Cardiac muscle cell (in vitro differentiated cells and primary cell): Measurements from ENCODE around the gene SRSF3. TPM values are rescaled to one million over a fixed set of nuclear protein-coding genes. Genes with fewer than 3 reads are reported as not detected.
"Not testable (repeated sequence)": the region's sequence is repeated elsewhere in the genome, so short reads cannot be mapped to it uniquely, and the experiment has no call there.

ENCODE experiments used
- DNase-seq, 2 donors: peaks; one replicate each; pipeline versions ENCODE4 v3.0.0 to v3.0.0-alpha.2; 2010 to 2017; ENCODE audit warnings: low read depth in 1 of 2, low spot score in 1 of 2
- H3K27ac ChIP-seq: fragments of 200-600 bp; sonication (generic); 2 replicates; pipeline ENCODE4 v1.5.1; 2016
- H3K27me3 ChIP-seq: fragments of 200-600 bp; sonication (generic); 2 replicates; pipeline ENCODE4 v1.6.0; 2016; ENCODE audit warnings: control low read depth
- H3K36me3 ChIP-seq: fragments of 200-600 bp; sonication (generic); 2 replicates; pipeline ENCODE4 v1.5.1; 2016; ENCODE audit warnings: control low read depth
- H3K4me1 ChIP-seq: fragments of 200-600 bp; sonication (generic); 2 replicates; pipeline ENCODE4 v1.8.1; 2017; ENCODE audit warnings: low read depth, mild to moderate bottlenecking, mixed run types
- H3K4me3 ChIP-seq: fragments of 200-600 bp; sonication (generic); 2 replicates; pipeline ENCODE4 v1.5.1; 2016; ENCODE audit warnings: mild to moderate bottlenecking
- H3K9me3 ChIP-seq: fragments of 200-600 bp; sonication (generic); 2 replicates; pipeline ENCODE4 v1.5.1; 2017; ENCODE audit warnings: low read depth, mild to moderate bottlenecking, control low read depth
- polyA plus RNA-seq: library from polyadenylated mRNA; unstranded; fragments of >200 nt; fragmentation: Nextera tagmentation; extraction: Ambion mirVana; gene quantifications from 2 replicates; pipeline ENCODE4 v1.2.1, GENCODE V29; 2016
- total RNA-seq: library from RNA; depleted of rRNA; stranded (reverse); fragments of >200 nt; gene quantifications from 2 replicates; pipeline ENCODE4 v1.2.3, GENCODE V29; 2016
- TF ChIP-seq, protein P1 (sequence below): IDR thresholded peaks from 2 replicates; pipeline ENCODE4 v1.5.1; 2012; ENCODE audit warnings: low read depth, mild to moderate bottlenecking, low read length

SRSF3 gene
- total and polyA plus RNA-seq, 2 experiments from 2014 or later: 122 to 184 TPM

DNA sequence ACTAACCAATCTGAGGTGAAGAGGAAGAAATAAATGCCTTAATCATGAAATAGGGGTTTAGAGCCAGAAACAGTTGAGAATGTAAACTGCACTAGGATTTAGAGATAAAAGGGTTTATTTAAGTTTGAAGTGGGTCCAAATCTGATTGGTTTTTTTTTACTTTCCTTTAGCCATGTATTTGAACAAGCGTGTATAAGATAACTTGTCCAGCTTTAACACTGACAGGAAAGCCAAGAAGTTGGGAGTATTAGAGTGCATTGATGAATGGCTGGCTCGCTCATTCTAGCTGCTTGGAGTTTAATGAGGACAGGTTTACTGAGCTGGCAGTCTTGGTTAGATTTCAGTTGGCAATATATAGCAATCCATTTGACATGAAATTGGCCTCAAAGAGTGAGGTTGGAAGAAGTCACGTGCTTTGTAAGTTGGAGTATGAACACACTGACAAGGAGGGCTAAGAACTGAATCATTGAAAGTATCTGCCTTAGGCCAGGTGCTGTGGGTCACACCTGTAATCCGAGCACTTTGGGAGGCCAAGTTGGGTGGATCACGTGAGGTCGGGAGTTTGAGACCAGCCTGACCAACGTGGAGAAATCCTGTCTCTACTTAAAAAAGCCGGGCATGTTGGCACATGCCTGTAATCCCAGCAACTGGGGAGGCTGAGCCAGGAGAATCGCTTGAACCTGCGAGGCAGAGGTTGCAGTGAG, 13.7 kb downstream of the SRSF3 start:
- Histone ChIP-seq H3K36me3 (peaks cover 60% of the 10 kb centered on the region), H3K27ac (peak overlapping the region; percentile 68), H3K27me3 (no peaks in the 10 kb centered on the region), H3K9me3 (no peaks in the 10 kb centered on the region), H3K4me1 (peaks cover 28% of the 10 kb centered on the region), H3K4me3 (no peak overlapping the region)
- TF ChIP-seq, protein P1, sequence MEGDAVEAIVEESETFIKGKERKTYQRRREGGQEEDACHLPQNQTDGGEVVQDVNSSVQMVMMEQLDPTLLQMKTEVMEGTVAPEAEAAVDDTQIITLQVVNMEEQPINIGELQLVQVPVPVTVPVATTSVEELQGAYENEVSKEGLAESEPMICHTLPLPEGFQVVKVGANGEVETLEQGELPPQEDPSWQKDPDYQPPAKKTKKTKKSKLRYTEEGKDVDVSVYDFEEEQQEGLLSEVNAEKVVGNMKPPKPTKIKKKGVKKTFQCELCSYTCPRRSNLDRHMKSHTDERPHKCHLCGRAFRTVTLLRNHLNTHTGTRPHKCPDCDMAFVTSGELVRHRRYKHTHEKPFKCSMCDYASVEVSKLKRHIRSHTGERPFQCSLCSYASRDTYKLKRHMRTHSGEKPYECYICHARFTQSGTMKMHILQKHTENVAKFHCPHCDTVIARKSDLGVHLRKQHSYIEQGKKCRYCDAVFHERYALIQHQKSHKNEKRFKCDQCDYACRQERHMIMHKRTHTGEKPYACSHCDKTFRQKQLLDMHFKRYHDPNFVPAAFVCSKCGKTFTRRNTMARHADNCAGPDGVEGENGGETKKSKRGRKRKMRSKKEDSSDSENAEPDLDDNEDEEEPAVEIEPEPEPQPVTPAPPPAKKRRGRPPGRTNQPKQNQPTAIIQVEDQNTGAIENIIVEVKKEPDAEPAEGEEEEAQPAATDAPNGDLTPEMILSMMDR: no peak
- no peak for DNase-seq

DNA sequence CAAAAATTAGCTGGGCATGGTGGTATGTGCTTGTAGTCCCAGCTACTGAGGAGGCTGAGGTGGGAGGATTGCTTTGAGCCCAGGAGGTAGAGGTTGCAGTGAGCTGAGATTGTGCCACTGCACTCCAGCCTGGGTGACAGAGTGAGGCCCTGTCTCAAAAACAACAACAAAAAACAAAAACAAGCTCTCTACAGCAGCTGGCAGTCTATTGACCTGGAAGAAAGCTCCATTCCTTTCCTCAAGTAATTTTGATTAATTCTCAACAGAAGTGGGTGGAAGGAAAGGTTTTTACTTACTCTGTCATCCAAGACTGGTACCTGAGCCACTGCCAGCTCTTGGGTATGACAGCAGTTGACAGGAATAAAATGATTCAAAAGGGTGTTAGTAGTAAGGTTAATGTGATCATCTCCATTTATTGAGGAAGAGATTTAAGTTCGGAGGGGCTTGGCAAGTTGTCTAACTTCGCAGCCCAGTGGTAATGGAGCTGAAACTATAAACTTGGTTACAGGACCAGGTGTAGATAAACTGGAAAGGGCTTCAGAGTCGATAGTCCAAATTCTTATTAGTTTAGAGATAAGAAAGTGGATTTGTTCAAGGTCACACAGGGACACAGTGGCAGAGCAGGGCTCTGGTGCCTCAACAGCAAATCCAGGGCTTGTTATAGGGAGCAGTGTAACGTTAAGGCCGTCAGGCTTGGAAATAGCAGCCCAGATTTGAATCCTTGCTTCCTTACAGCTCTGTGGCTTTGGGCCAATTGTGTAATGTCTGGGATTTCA, 14.8 kb downstream of the SRSF3 start:
- no peak overlapping the region for H3K4me3 ChIP-seq
- no peaks in the 10 kb centered on the region for H3K27me3 ChIP-seq
- peaks cover 28% of the 10 kb centered on the region for H3K4me1 ChIP-seq
- peak; percentile 52 to 58 for DNase-seq
- H3K9me3 ChIP-seq: no peaks in the 10 kb centered on the region
- TF ChIP-seq, protein P1: no peak
- H3K36me3 ChIP-seq: peaks cover 53% of the 10 kb centered on the region
- peak overlapping the region; percentile 68 for H3K27ac ChIP-seq

DNA sequence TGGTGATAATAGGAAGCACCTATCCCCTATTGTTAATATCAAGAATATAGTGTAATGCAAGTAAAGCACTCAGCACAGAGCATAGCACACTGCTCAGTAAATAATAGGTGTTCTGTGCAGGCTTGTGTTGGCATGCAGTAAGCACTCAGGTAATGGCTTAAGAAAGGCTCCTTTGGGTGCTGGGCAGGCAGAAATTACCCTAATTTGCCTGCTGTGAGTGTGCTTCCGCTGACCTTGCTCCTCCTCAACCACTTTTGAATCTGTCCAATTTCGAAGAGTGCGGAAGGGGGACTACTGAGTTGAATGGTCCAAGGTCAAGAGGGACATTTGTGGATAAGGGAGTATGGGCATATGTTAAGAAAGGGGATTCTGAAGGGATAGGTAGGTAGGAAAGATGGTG, 15.4 kb downstream of the SRSF3 start:
- H3K27ac ChIP-seq: peak overlapping the region; percentile 68
- H3K4me1 ChIP-seq: peaks cover 28% of the 10 kb centered on the region
- H3K27me3 ChIP-seq: no peaks in the 10 kb centered on the region
- no peak for DNase-seq
- TF ChIP-seq, protein P1: no peak
- H3K36me3 ChIP-seq: peaks cover 47% of the 10 kb centered on the region
- no peaks in the 10 kb centered on the region for H3K9me3 ChIP-seq
- no peak overlapping the region for H3K4me3 ChIP-seq

DNA sequence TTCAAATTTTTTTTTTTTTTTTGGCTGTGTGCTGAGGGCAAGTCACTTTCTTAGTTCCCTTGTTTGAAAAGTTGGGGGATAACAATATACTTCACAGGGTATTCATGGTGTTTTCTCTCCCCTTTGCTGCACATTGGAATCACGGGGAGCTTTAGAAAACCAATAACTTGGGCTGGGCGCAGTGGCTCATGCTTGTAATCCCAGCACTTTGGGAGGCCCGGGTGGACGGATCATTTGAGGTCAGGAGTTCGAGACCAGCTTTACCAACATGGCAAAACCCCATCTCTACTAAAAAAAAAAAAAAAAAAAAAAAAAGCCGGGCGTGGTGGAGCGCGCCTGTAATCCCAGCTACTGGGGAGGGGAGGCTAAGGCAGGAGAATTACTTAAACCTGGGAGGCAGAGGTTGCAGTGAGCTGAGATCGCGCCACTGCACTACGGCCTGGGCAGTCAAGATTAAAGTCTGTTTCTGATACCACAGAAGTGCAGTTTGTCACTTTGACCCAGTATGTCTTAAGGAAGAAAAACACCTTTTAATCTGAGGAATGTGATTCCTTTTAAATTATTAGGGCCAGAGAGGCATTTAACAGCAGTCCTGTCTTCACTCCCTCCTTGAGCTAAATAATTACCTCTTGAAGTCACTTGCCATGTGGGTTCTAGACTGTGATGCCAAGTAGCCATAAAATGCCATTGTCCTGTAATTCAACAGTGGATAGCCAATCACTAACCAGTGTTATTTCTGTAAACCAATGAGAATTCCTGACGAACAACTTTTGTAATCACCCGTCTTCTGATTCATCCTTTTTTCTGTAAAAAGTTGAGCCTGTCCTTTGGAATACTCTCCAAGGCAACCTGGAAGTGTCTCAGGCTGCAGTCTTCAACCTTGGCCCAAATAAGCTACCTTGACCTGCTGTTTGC, 16.1 kb downstream of the SRSF3 start:
- TF ChIP-seq, protein P1: no peak
- H3K27ac ChIP-seq: peak overlapping the region; percentile 67
- H3K4me1 ChIP-seq: peaks cover 28% of the 10 kb centered on the region
- no peaks in the 10 kb centered on the region for H3K9me3 ChIP-seq
- H3K36me3 ChIP-seq: peaks cover 42% of the 10 kb centered on the region
- no peaks in the 10 kb centered on the region for H3K27me3 ChIP-seq
- DNase-seq: no peak
- H3K4me3 ChIP-seq: no peak overlapping the region

DNA sequence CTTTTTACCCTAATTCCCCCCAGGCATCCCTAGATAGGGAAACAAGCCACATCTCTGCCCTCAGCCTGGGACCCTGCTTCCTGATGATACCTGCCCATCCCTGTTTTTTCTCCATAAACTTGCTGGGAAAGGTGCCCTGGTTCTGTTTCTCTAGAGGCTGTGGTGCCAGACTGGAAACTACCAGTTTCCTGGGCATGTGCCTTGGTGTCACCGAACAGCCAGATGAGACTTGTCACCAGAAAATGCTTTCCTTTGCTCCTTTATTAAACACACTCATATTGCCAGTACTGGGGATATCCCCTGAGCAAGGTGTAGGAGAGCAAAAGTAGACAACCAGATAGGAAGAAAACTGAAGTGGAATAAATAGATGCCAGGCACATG, 16.8 kb downstream of the SRSF3 start:
- Histone ChIP-seq H3K36me3 (peaks cover 36% of the 10 kb centered on the region), H3K27ac (peak overlapping the region; percentile 67), H3K9me3 (no peaks in the 10 kb centered on the region), H3K4me3 (no peak overlapping the region), H3K27me3 (no peaks in the 10 kb centered on the region), H3K4me1 (peaks cover 28% of the 10 kb centered on the region)
- TF ChIP-seq, protein P1: no peak
- no peak for DNase-seq

DNA sequence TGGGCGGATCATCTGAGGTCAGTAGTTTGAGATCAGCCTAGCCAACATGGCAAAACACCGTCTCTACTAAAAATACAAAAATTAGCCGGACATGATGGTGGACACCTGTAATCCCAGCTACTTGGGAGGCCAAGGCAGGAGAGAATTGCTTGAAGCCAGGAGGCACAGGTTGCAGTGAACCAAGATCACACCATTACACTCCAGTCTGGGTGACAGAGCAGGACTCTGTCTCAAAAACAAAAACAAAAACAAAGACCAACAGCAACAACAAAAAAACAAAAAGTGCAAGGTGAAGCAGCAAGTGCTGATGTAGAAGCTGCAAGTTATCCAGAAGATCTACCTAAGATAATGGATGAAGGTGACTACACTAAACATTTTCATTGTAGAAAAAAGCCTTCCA, 17.5 kb downstream of the SRSF3 start:
- not testable (repeated sequence) for DNase-seq, H3K9me3 ChIP-seq, H3K27me3 ChIP-seq, H3K4me3 ChIP-seq
- Histone ChIP-seq H3K27ac (peak overlapping the region; percentile 37), H3K36me3 (peaks cover 32% of the 10 kb centered on the region), H3K4me1 (peaks cover 28% of the 10 kb centered on the region)
